CD4-positive, alpha-beta T cell treated with Interleukin-10 for 1 hour (primary cell): ENCODE measurements around the gene GHRL.
A peak's percentile ranks its signal among the peaks of the same experiment; 100 is the strongest.

Experiments used
- DNase-seq: peaks from one replicate; pipeline ENCODE4 v3.0.0-alpha.2; 2020

GHRL gene

GRCh38 chr3:10292505-10293419, at the start of gene GHRL:
TSS of gene GHRL (minus strand) at chr3:10292947. CDS start at chr3:10290180, 2,767 bp downstream.
- peak; percentile 24 for DNase-seq

GRCh38 chr3:10341901-10342398, 49.2 kb upstream of the GHRL start:
- DNase-seq: no peak

- DNase-seq: no peak
These were observed 47.7 kb upstream of the GHRL start for GRCh38 chr3:10340476-10340875.

GRCh38 chr3:10340046-10340445, 47.3 kb upstream of the GHRL start:
- no peak for DNase-seq

- no peak for DNase-seq
These were observed 46.7 kb upstream of the GHRL start for GRCh38 chr3:10339376-10339955.

- no peak for DNase-seq
These were observed 46.0 kb upstream of the GHRL start for GRCh38 chr3:10338591-10339353.

GRCh38 chr3:10338164-10338470, 45.4 kb upstream of the GHRL start:
- DNase-seq: no peak

GRCh38 chr3:10337323-10338163, 44.8 kb upstream of the GHRL start:
- DNase-seq: no peak

GRCh38 chr3:10336761-10337160, 44.0 kb upstream of the GHRL start:
- no peak for DNase-seq

- DNase-seq: no peak
These were observed 43.3 kb upstream of the GHRL start for GRCh38 chr3:10335871-10336622.

- DNase-seq: no peak
These were observed 42.5 kb upstream of the GHRL start for GRCh38 chr3:10335190-10335738.

GRCh38 chr3:10334459-10334858, 41.7 kb upstream of the GHRL start:
- DNase-seq: no peak

GRCh38 chr3:10334042-10334441, 41.3 kb upstream of the GHRL start:
- DNase-seq: no peak

- DNase-seq: no peak
These were observed 40.6 kb upstream of the GHRL start for GRCh38 chr3:10333349-10333650.

- DNase-seq: no peak
These were observed 40.0 kb upstream of the GHRL start for GRCh38 chr3:10332481-10333348.

- no peak for DNase-seq
These were observed 38.6 kb upstream of the GHRL start for GRCh38 chr3:10331320-10331719.

- DNase-seq: no peak
These were observed 37.6 kb upstream of the GHRL start for GRCh38 chr3:10330319-10330718.

- DNase-seq: no peak
These were observed 36.8 kb upstream of the GHRL start for GRCh38 chr3:10329495-10330015.

GRCh38 chr3:10328460-10329071, 35.8 kb upstream of the GHRL start:
- no peak for DNase-seq

- no peak for DNase-seq
These were observed 34.8 kb upstream of the GHRL start for GRCh38 chr3:10327592-10327991.
